HEK293 (cell line): ENCODE measurements around the gene PRDX3.

ENCODE experiments used
- CTCF ChIP-seq: fragments of 450-650 bp; formaldehyde crosslinking; IDR thresholded peaks from 2 replicates; pipeline ENCODE4 v1.5.1; 2016; ENCODE audit warnings: missing biosample characterization, missing genetic modification characterization
- EGR2 ChIP-seq: fragments of 450-650 bp; formaldehyde crosslinking; IDR thresholded peaks from 2 replicates; pipeline ENCODE4 v1.5.1; 2016; ENCODE audit warnings: low read depth, missing biosample characterization, missing genetic modification characterization
- REST ChIP-seq: fragments of 450-650 bp; formaldehyde crosslinking; IDR thresholded peaks from 2 replicates; pipeline ENCODE4 v1.5.1; 2016; ENCODE audit warnings: missing biosample characterization, missing genetic modification characterization
- ZBTB11 ChIP-seq: fragments of 450-650 bp; formaldehyde crosslinking; conservative IDR thresholded peaks from 2 replicates; pipeline ENCODE4 v1.5.1; 2016; ENCODE audit warnings: low read depth, missing biosample characterization, missing genetic modification characterization
- ZBTB21 ChIP-seq: fragments of 450-650 bp; formaldehyde crosslinking; IDR thresholded peaks from 2 replicates; pipeline ENCODE4 v1.5.1; 2017; ENCODE audit warnings: missing biosample characterization, missing genetic modification characterization
- ZBTB26 ChIP-seq: fragments of 450-650 bp; formaldehyde crosslinking; optimal IDR thresholded peaks from 2 replicates; pipeline ENCODE3; 2016; ENCODE audit warnings: missing biosample characterization, mild to moderate bottlenecking, missing genetic modification characterization
- ZBTB48 ChIP-seq: fragments of 450-650 bp; formaldehyde crosslinking; IDR thresholded peaks from 2 replicates; pipeline ENCODE4 v1.5.1; 2016; ENCODE audit warnings: missing biosample characterization, missing genetic modification characterization
- ZFP3 ChIP-seq: fragments of 450-650 bp; formaldehyde crosslinking; IDR thresholded peaks from 2 replicates; pipeline ENCODE4 v1.5.1; 2016; ENCODE audit warnings: low read depth, missing biosample characterization, missing genetic modification characterization
- ZNF146 ChIP-seq: fragments of 450-650 bp; formaldehyde crosslinking; IDR thresholded peaks from 2 replicates; pipeline ENCODE4 v1.5.1; 2016; ENCODE audit warnings: missing biosample characterization, missing genetic modification characterization
- ZNF2 ChIP-seq: fragments of 450-650 bp; formaldehyde crosslinking; IDR thresholded peaks from 2 replicates; pipeline ENCODE4 v1.5.1; 2016; ENCODE audit warnings: missing biosample characterization, missing genetic modification characterization
- ZNF24 ChIP-seq: fragments of 450-650 bp; formaldehyde crosslinking; IDR thresholded peaks from 2 replicates; pipeline ENCODE4 v1.5.1; 2016; ENCODE audit warnings: missing biosample characterization, missing genetic modification characterization
- ZNF274 ChIP-seq, 2 experiments: fragments of 200-500 bp in 1 of 2; fragments of 450-650 bp in 1 of 2; sonication (Bioruptor generic) in 1 of 2; formaldehyde crosslinking in 1 of 2; IDR thresholded peaks; 2 replicates each; pipeline versions ENCODE4 v1.5.1 to v1.6.1; 2014 to 2016; ENCODE audit warnings: borderline replicate concordance in 1 of 2, inconsistent platforms in 1 of 2, low read length in 1 of 2, missing biosample characterization in 1 of 2, missing genetic modification characterization in 1 of 2
- ZNF341 ChIP-seq: fragments of 450-650 bp; formaldehyde crosslinking; IDR thresholded peaks from 2 replicates; pipeline ENCODE4; 2016; ENCODE audit warnings: low read depth, missing biosample characterization, missing genetic modification characterization
- ZNF362 ChIP-seq: fragments of 450-650 bp; formaldehyde crosslinking; IDR thresholded peaks from 2 replicates; pipeline ENCODE4 v1.5.1; 2016; ENCODE audit warnings: missing biosample characterization, missing genetic modification characterization
- ZNF423 ChIP-seq: fragments of 450-650 bp; formaldehyde crosslinking; IDR thresholded peaks from 2 replicates; pipeline ENCODE4 v1.5.1; 2016; ENCODE audit warnings: missing biosample characterization, missing genetic modification characterization
- ZNF561 ChIP-seq: fragments of 450-650 bp; IDR thresholded peaks from 2 replicates; pipeline ENCODE4 v1.5.1; 2018; ENCODE audit warnings: missing biosample characterization, missing genetic modification characterization, borderline replicate concordance
- ZNF600 ChIP-seq: fragments of 450-650 bp; formaldehyde crosslinking; IDR thresholded peaks from 2 replicates; pipeline ENCODE4 v1.5.1; 2016; ENCODE audit warnings: missing biosample characterization, missing genetic modification characterization
- ZNF621 ChIP-seq: fragments of 450-650 bp; formaldehyde crosslinking; IDR thresholded peaks from 2 replicates; pipeline ENCODE4 v1.5.1; 2017; ENCODE audit warnings: missing biosample characterization, missing genetic modification characterization
- ZNF645 ChIP-seq: fragments of 450-650 bp; formaldehyde crosslinking; IDR thresholded peaks from 2 replicates; pipeline ENCODE4; 2016; ENCODE audit warnings: missing biosample characterization, missing genetic modification characterization
- ZNF692 ChIP-seq: fragments of 450-650 bp; formaldehyde crosslinking; IDR thresholded peaks from 2 replicates; pipeline ENCODE4 v1.5.1; 2016; ENCODE audit warnings: missing biosample characterization, missing genetic modification characterization
- ZNF701 ChIP-seq: fragments of 450-650 bp; formaldehyde crosslinking; IDR thresholded peaks from 2 replicates; pipeline ENCODE4 v1.5.1; 2016; ENCODE audit warnings: missing biosample characterization, missing genetic modification characterization
- ZNF792 ChIP-seq: fragments of 450-650 bp; formaldehyde crosslinking; IDR thresholded peaks from 2 replicates; pipeline ENCODE4 v1.5.1; 2016; ENCODE audit warnings: missing biosample characterization, missing genetic modification characterization
- ZNF843 ChIP-seq: fragments of 450-650 bp; formaldehyde crosslinking; IDR thresholded peaks from 2 replicates; pipeline ENCODE4 v1.5.1; 2016; ENCODE audit warnings: missing biosample characterization, missing genetic modification characterization

PRDX3 gene

GRCh38 chr10:119178372-119179119, at the start of gene PRDX3 (continued):
- TF ChIP-seq ZBTB11 (tag by site-specific recombination) (peak; percentile 97), EGR2 (tag by site-specific recombination) (peak; percentile 9; the same call in 1 of the 2 replicates), CTCF (peak; percentile 67), ZBTB21 (tag by site-specific recombination) (no peak), ZNF274 (IDR thresholded peaks at IDR 0.05; ENCODE audit: low read length) (no peak), ZNF274 (tag by site-specific recombination; IDR thresholded peaks at IDR 0.05; ENCODE audit: borderline replicate concordance) (no peak), ZNF561 (peak; percentile 37; the same call in 1 of the 2 replicates), ZNF701 (tag by site-specific recombination) (no peak), REST (tag by site-specific recombination) (no peak), ZNF645 (tag by site-specific recombination) (no peak), ZNF24 (tag by site-specific recombination) (0 out of 2 replicates have a peak, but pooled peaks have one; percentile 71), ZNF2 (tag by site-specific recombination) (peak; percentile 70; the same call in 1 of the 2 replicates), ZFP3 (no peak), ZNF792 (no peak), ZNF600 (tag by site-specific recombination) (peak; percentile 75), ZBTB26 (tag by site-specific recombination) (peak; percentile 72), ZNF621 (tag by site-specific recombination) (no peak), ZNF362 (tag by site-specific recombination) (no peak), ZNF423 (tag by site-specific recombination) (no peak), ZBTB48 (peak; percentile 60), ZNF843 (peak; percentile 46), ZNF341 (tag by site-specific recombination) (peak; percentile 85), ZNF692 (tag by site-specific recombination) (peak; percentile 72; the same call in 1 of the 2 replicates), ZNF146 (tag by site-specific recombination) (no peak)
